ENCODE results near the gene AGBL1.
"Not testable (repeated sequence)": the region's sequence is repeated elsewhere in the genome, so short reads cannot be mapped to it uniquely, and the experiment has no call there.

AGBL1 gene

DNA sequence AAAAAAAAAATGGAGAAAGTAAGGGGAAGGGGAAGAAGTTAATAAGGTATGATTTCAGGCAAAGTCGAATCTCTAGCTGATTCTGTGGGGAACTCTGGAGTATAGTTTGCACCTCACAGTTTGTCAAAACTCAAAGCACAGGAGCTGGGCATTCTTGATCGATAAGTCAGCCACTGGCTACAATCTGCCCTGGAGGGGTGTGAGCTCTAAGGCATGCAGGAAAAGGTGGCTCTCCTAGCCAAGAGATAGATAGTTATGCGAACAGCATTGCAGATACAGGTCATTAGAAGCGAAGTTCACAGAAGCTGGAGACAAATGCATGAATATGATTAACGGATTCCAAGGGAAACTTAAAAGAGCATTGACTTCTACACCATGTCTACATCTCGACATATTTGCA is 952.6 kb downstream of the AGBL1 start:
- DNase-seq: no peak

DNA sequence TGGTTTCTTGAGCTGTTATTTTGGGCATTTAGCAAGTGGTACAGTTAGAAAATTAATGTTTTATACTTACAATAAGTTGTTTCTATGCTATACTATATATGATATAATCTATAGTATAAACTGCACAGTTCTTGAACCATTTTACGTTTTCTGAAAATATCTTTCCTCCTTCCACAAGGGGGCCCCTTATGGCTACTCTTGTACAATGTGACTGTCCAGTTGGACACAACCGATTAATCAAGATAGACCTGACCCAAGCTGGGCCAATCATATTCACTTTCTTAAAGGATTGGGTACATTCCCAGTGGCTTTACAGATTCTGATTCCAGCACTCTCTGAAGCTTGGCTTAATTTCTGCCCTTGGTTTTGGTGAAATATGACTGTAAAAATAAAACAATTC is 953.4 kb downstream of the AGBL1 start:
- no peak for DNase-seq

DNA sequence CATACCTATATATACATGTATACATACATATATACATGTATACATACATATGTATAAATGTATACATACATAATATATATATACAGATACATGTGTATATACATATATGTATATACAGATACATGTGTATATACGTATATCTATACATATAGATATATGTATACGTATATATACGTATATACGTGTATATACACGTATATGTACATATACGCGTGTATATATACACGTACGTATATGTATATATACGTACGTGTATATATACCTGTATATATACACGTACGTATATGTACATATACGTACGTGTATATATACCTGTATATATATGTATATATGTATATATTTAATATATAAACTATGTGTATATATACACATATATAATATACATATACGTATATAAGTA is 955.2 kb downstream of the AGBL1 start:
- DNase-seq: no peak

DNA sequence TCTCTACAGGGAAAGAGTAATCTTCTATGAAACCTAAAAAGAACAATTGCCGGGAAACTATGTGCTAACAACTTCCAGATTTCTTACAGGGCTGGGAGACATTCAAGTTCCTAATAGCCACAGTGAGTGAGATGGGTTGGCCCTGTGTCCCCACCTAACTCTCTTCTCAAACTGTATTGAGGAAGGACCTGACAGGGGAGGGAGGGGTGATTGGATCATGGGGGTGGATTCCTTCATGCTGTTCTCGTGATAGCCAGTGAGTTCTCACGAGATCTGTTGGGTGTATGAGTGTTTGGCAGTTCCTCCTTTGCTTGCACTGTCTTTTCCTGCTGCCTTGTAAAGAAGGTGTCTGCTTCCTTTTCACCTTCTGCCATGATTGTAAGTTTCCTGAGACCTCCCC is 958.7 kb downstream of the AGBL1 start:
- DNase-seq: no peak

DNA sequence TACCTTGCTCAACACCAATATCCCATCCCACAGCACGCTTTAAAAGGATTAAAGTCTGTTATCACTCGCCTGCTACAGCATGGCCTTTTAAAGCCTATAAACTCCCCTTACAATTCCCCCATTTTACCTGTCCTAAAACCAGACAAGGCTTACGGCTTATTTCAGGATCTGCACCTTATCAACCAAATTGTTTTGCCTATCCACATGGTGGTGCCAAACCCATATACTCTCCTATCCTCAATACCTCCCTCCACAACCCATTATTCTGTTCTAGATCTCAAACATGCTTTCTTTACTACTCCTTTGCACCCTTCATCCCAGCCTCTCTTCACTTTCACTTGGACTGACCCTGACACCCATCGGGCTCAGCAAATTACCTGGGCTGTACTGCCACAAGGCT is 962.9 kb downstream of the AGBL1 start:
- not testable (repeated sequence) for DNase-seq

DNA sequence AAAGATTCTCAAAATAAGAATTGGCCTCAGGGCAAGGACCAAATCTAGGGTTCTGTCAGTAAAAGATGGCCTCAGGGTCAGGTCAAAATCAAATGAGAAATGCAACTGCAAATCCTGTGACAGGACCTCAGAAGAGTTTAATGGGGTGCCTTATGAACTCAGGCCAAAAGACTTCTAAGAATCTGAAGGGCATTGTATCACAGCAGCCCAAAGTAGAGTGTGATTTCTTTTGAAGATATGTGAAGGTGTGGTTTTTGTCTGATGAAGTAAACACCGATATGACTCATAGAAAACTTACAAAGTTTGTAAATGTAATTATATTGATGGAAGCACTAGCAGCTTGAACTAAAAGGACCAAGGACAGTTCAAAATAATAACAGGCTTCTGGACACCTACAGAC is 966.1 kb downstream of the AGBL1 start:
- DNase-seq: no peak

DNA sequence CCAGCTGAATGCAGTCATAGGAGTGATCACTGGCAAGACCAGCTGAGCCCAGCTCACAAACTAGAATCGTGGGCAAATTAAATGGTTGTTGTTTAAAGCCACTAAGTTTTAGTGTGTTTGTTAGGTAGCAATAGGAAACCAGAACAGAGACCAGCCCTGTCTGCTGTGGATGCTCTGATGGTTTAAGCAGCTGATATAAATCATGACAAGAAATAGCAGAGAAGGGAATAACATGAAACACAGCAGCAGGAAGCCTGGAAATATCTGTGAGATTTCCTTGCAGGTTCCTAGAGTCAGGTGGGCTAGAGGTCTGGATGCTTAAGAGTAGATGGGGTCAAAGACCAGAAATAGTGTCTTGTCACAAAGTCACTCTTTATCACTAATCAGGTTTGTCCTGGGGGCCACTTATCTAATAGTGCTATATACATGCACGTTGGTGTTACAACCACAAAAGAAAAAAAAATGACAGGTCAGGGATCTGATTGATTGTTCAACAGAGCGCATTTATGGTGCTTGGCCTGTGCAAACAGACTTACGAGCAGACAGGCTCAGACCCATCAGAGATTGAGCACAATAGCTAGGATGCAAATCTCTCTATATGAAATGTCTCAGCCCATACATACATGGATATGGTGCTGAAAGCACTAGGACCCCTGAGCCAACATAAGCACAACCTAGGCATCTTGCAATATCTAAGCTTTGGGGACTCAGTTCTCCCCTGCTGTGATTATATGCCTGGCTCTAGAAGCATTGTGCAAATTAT is 967.7 kb downstream of the AGBL1 start:
- DNase-seq: no peak
